Kidney capillary endothelial cell (primary cell): ENCODE results near the gene IVD.
A peak's percentile ranks its signal among the peaks of the same experiment; 100 is the strongest.

Experiments used
- DNase-seq: peaks from one replicate; pipeline ENCODE4 v3.0.0-alpha.2; 2018; ENCODE audit warnings: low spot score

IVD gene

DNA sequence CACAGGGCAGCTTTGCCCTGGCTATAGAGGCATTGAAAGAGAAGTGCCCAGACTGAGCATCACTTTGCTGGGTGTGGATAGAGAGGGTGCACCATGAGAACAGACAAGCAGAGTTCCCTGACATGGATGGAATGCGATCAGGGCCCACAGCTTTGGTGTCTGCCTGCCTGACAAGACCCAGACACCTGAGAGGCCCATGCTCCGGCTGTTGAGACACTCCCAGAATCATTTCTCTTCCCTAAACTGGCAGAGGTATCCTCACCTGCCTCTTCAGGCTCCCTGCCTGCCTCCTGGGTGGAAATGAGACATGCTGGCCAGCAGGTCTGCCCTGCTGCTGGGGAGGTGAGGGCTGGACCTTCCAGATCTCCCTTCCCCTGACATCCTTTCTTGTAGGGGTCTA lies 54.8 kb downstream of the IVD start:
- no peak for DNase-seq

DNA sequence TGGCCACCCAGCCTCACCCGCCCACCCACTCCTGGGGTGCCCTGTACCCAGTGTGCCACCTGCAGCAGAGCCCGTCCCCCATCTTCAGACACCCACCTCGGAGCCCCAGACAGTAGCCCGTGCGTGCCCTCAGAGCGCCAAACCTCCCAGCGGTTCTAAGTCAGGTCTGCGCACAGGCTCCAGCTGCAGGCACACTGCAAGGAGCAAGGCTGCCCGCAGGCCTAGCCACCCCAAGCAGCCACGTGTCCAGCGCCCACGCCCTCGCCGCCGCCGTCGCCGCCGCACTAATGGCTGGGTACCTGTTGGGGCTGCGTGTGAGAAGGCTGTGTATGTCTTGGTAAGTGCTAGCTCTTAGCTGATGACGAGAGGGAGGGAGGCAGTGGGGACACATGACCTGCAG lies 56.4 kb downstream of the IVD start:
- no peak for DNase-seq

- no peak for DNase-seq
These were observed 57.7 kb downstream of the IVD start for GRCh38 chr15:40463279-40463678.

- no peak for DNase-seq
These were observed 58.4 kb downstream of the IVD start for GRCh38 chr15:40463886-40464545.

DNA sequence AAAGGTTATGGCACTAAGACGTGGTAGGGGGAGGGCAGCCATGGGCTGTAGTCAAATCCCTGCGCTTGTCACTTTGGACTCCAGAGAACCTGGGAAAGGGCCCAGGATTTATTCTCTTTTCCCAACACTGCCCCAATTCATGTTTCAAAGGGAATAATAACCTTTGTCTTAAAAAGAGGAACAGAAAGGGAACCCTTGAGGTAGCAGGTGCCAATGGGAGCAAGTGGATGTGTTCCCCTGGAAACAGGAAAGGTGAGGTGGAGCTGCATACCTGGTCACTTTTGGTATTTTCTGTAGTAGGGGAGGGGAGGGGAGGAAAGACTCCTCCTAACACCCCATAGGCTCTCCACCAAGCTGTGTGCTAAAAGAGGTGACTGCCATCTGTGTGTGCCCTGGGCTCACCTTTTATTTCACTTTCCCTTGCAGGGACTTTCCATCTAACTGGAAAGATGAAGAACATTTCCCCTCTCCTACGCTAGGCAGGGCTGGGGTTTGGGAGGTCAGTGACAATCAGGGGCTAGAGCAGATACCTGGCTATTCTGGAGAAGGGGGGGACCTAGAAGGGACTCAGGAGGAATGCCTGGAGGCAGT lies 59.1 kb downstream of the IVD start:
- DNase-seq, result no peak

- no peak for DNase-seq
These were observed 60.3 kb downstream of the IVD start for GRCh38 chr15:40465939-40466338.

GRCh38 chr15:40466426-40467260 lies 61.0 kb downstream of the IVD start:
- no peak for DNase-seq

- no peak for DNase-seq
These were observed 61.6 kb downstream of the IVD start for GRCh38 chr15:40467261-40467615.

DNA sequence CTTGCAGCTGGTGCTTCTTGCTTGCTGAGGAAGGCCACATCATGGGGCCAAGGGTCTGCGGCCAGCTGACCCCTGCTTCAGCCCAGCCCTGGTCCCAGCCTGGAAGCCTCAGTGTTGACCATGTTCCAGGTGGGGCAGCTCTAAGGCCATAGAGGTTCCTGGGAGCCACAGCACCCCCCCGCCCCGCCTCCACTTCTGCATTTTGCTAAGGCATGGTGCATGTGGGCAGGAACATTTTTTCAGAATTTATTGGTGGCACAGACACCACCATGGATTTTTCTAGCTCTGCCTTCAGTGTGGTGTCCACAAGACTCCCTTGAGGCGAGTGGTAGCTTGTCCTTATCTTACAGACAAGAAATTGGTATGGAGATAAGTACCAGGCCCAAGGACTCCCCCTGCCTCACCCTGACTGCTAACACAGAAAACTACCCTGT lies 63.3 kb downstream of the IVD start:
- no peak for DNase-seq

DNA sequence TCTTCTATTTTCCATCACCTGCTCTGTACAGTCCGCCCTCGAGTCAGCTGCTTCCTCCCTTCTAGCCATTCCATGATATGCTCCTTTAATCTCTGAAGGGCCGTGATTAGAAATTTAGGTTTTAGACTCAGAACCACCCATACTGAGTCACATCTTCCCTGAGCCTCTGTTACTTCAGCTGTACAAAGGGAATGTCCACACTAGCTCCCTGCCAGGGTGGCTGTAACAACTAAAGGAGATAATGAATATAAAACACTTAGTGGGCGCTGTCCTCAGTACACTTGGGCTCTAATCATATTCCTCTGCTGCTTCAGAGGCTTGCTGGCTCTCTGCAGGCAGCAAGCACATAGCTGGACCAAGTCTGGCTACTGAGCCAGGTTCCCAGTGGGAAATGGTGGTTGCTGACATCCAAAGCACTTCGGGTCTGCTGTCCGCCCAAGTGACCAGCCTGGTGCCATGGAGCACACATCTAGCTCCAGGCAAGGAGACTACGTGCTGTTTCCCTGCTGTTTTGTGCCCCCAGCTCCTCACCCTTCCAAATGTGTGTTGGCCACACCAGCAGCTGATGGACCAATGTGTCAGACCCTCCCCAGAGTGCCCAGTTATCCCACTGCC lies 64.3 kb downstream of the IVD start:
- DNase-seq, result no peak

DNA sequence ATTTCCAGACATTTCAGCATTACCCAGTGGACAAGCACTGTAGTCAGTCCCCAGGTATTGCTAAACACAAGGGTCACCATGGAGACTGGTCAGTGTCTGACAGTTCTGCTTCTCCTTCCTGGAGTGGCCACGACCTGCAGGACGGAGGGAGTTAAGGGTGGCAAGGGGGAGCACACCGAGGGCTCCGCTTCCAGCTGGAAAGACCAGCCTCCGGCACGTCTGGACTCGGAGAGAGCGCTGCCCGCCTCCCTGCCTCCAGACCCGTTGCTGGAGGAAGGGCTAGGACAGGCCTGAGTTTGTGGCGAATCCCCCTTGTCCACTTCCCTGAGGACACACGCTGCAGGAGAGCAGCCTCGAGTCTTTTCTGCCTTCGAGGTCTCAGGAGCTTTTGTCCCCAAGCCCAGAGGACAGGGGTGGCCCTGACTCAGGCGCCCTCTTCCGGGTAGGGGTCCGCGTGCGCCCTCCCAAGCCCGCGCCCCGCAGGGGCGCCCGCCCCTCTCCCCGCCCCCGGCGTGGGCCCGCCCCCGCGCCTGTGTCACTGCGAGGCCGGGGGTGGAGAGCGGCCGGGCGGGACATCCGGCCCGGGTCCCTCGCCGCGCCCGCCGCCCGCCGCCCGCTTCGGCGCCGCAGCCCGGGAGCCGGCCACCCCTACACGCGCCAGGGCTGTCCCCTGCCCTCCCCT lies 65.0 kb downstream of the IVD start, which contains the start of gene CHST14:
CHST14 (plus strand) TSS at position 562 of the 682 bp plus-strand sequence. CDS start 230 bp downstream, outside the sequence.
- peak; percentile 32 for DNase-seq
